GM12891 (cell line): ENCODE data around the gene BICRAL.

ENCODE experiments used
- PAX5 ChIP-seq: IDR thresholded peaks from 2 replicates; pipeline ENCODE4 v1.6.1; 2011; ENCODE audit warnings: low read length, moderate library complexity, mild to moderate bottlenecking; ENCODE audit not compliant: insufficient read depth, severe bottlenecking
- POLR2A ChIP-seq: IDR thresholded peaks from 2 replicates; pipeline ENCODE4 v1.6.1; 2011; ENCODE audit warnings: low read depth, low read length, control low read depth
- POLR2AphosphoS5 ChIP-seq: IDR thresholded peaks from 2 replicates; pipeline ENCODE4 v1.6.1; 2011; ENCODE audit warnings: low read depth, low read length, control low read depth
- POU2F2 ChIP-seq: IDR thresholded peaks from 2 replicates; pipeline ENCODE4 v1.6.1; 2011; ENCODE audit warnings: low read depth, mild to moderate bottlenecking, control low read depth, low read length, moderate library complexity
- SPI1 ChIP-seq: IDR thresholded peaks from 2 replicates; pipeline ENCODE4 v1.6.1; 2011; ENCODE audit warnings: low read depth, low read length, control low read depth
- TAF1 ChIP-seq: IDR thresholded peaks from 2 replicates; pipeline ENCODE4 v1.6.1; 2011; ENCODE audit warnings: low read depth, low read length, control low read depth

DNA sequence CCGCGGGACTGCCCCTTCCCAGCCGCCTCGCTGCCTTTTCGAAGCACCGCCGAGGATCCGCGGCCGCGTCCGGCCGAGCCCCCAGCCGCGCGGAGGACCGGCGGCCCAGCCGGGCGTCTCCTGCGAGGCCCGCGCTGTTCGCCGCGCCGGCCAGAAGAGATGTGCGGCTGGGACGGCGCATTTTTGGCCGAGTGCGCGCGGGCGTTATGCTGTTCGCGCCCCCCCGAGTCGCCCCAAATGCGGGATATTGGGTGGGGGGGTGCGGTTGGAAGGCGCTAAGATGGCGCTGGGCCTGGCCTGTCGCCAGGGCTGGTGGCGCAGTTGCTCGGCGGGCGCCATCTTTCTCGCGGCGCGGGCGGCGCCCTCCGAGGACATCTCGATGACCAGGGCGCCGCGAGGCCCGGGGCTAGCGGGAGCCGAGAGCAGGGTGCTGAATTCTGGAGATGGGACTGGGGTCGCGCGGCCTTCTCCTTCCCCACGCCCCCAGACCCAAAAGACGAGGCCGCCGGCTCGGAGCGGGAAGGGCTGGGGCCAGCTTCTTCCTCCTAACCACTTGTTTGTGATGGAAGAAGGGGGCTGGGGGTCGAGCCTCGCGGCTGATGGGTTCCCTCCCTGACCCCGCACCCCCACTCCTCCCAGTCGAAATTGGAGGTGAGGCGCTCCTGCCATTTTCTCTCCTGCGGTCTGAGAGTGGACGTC lies 1.5 kb downstream of the BICRAL start:
- TF ChIP-seq POLR2A (peak; percentile 75), POLR2AphosphoS5 (peak; percentile 86), TAF1 (peak; percentile 90), SPI1 (no peak), POU2F2 (0 out of 2 replicates have a peak, but pooled peaks have one; percentile 26), PAX5 (no peak)
